BJ (cell line): ENCODE data around the gene ST6GAL2. TPM values are rescaled to one million over a fixed set of nuclear protein-coding genes. Genes with fewer than 3 reads are reported as not detected.
A peak's percentile ranks its signal among the peaks of the same experiment; 100 is the strongest.

ENCODE experiments used
- CTCF ChIA-PET: fragments of 350-600 bp; formaldehyde crosslinking; extraction: SDS; loops from one replicate; lab custom pipeline; 2021; ENCODE audit warnings: antibody characterized with exemption, inconsistent platforms; lab: Yijun Ruan, JAX
- POLR2A ChIA-PET: fragments of 300-600 bp; sonication (Branson Sonifier 250); formaldehyde crosslinking; extraction: SDS; loops from one replicate; lab custom pipeline; 2021; ENCODE audit warnings: antibody characterized with exemption; lab: Charles Lee
- DNase-seq: peaks from one replicate; pipeline ENCODE4 v3.0.0-alpha.2; 2011; ENCODE audit warnings: low read depth
- H3K27me3 ChIP-seq: 2 replicates; pipeline ENCODE4 v1.6.0; 2011; ENCODE audit warnings: low read length; ENCODE audit not compliant: control insufficient read depth, insufficient read depth
- H3K36me3 ChIP-seq: 2 replicates; pipeline ENCODE4 v1.5.1; 2011; ENCODE audit warnings: low read length; ENCODE audit not compliant: control insufficient read depth, insufficient read depth
- H3K4me3 ChIP-seq: 2 replicates; pipeline ENCODE4 v1.5.1; 2011; ENCODE audit warnings: low read depth, mild to moderate bottlenecking, control low read depth, low read length
- CTCF ChIP-seq: IDR thresholded peaks from 2 replicates; pipeline ENCODE4 v1.5.1; 2011; ENCODE audit warnings: low read depth, mild to moderate bottlenecking, control low read depth, inconsistent platforms, low read length, moderate library complexity; ENCODE audit not compliant: insufficient read depth
- polyA plus RNA-seq: library from polyadenylated mRNA; depleted of rRNA; stranded (reverse); fragments of >200 nt; gene quantifications from 2 replicates; pipeline ENCODE4 v1.2.3, GENCODE V29; 2011

Gene ST6GAL2
- polyA plus RNA-seq, 1 experiment = not detected

GRCh38 chr2:106812383-106812782, 73.6 kb downstream of the ST6GAL2 start:
- no peak for DNase-seq
- ChIA-PET POLR2A (no interaction called here), CTCF (no interaction called here)
- no peaks in the 10 kb centered on the region for H3K36me3 ChIP-seq
- H3K4me3 ChIP-seq = no peak overlapping the region
- H3K27me3 ChIP-seq = no peaks in the 10 kb centered on the region
- TF ChIP-seq CTCF = no peak

- ChIA-PET POLR2A (no interaction called here), CTCF (no interaction called here)
- H3K27me3 ChIP-seq = no peaks in the 10 kb centered on the region
- no peak for TF ChIP-seq CTCF
- DNase-seq = no peak
- H3K4me3 ChIP-seq = no peak overlapping the region
- H3K36me3 ChIP-seq = no peaks in the 10 kb centered on the region
Measured at GRCh38 chr2:106805716-106806115, 80.3 kb downstream of the ST6GAL2 start.

GRCh38 chr2:106804161-106804560, 81.8 kb downstream of the ST6GAL2 start:
- CTCF ChIA-PET = no interaction called here
- H3K27me3 ChIP-seq = no peaks in the 10 kb centered on the region
- TF ChIP-seq CTCF = no peak
- DNase-seq = peak; percentile 3
- POLR2A ChIA-PET = no interaction called here
- no peaks in the 10 kb centered on the region for H3K36me3 ChIP-seq
- H3K4me3 ChIP-seq = no peak overlapping the region

- H3K4me3 ChIP-seq = no peak overlapping the region
- no peaks in the 10 kb centered on the region for H3K36me3 ChIP-seq
- TF ChIP-seq CTCF = no peak
- H3K27me3 ChIP-seq = no peaks in the 10 kb centered on the region
- ChIA-PET CTCF (no interaction called here), POLR2A (no interaction called here)
- no peak for DNase-seq
Measured at GRCh38 chr2:106800976-106801655, 84.9 kb downstream of the ST6GAL2 start.

- no peaks in the 10 kb centered on the region for H3K27me3 ChIP-seq
- no peak for DNase-seq
- ChIA-PET POLR2A (no interaction called here), CTCF (no interaction called here)
- no peaks in the 10 kb centered on the region for H3K36me3 ChIP-seq
- TF ChIP-seq CTCF = no peak
- H3K4me3 ChIP-seq = no peak overlapping the region
Measured at GRCh38 chr2:106800180-106800579, 85.8 kb downstream of the ST6GAL2 start.
